ENCODE data around the gene ALKBH4.

Gene ALKBH4

DNA sequence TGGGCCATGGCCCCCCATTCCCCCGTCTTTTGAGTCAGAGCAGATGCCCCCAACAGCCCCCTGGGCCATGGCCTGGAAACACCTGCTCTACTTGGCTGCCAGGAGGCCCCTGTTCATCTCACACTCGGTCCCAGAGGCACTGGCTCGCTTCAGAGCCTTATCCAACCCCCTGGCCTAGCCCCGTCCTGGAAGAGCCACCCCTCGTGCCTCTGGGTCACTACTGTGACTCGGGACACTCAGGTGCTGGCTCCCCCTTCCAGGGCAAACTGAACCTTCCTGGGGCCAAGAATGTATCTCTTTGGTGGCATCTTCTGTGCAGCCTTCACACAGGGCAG, 7.1 kb upstream of the ALKBH4 start:
- TF ChIP-seq, protein P1, sequence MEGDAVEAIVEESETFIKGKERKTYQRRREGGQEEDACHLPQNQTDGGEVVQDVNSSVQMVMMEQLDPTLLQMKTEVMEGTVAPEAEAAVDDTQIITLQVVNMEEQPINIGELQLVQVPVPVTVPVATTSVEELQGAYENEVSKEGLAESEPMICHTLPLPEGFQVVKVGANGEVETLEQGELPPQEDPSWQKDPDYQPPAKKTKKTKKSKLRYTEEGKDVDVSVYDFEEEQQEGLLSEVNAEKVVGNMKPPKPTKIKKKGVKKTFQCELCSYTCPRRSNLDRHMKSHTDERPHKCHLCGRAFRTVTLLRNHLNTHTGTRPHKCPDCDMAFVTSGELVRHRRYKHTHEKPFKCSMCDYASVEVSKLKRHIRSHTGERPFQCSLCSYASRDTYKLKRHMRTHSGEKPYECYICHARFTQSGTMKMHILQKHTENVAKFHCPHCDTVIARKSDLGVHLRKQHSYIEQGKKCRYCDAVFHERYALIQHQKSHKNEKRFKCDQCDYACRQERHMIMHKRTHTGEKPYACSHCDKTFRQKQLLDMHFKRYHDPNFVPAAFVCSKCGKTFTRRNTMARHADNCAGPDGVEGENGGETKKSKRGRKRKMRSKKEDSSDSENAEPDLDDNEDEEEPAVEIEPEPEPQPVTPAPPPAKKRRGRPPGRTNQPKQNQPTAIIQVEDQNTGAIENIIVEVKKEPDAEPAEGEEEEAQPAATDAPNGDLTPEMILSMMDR (conservative IDR thresholded peaks at IDR 0.05; ENCODE audit: control insufficient read depth, insufficient read depth, low read depth, low read length) = no peak
- H3K4me3 ChIP-seq (ENCODE audit: control insufficient read depth, low read depth, low read length) = no peak overlapping the region
- DNase-seq (ENCODE audit: low read depth) = no peak

DNA sequence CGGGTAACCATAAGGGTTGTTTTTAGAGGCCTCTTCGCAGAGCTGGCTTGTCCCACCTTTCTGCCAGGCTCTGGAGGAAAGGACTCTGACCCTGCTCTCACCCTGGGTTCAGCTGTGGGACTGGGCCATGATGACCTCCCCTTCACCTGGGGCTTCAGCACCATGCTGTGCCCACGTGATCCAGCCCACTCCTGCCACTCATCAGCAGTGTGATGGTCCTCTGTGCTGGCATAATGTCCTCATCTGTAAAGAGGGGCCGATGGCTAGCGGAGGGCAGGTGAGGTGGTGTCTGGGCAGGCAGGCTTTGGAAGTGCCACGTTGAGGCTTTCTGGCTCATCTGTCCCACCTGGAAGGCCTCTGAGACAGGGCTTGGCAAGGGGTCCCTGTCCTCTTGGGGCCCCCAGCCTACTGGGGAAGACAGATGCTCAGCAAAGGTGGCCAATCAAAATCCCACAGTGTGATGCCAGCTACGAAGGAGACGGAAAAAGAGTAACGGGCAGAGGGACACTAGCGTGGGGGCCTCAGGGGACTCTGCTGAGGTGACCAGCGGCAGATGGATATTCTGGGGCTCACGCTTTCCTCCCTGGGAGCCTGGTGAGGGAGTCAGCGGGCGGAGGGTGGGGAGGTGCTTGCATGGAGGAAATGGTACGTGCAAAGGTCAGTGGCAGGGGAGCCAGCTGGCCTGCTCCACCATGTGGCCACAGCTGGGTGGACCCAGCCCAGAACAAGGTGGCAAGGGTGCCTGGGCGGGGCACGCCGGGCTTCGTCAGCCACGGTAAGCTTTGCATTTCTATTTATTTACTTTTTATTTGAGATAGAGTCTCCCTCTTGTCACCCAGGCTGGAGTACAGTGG, 5.5 kb upstream of the ALKBH4 start:
- H3K4me3 ChIP-seq (ENCODE audit: control insufficient read depth, low read depth, low read length) = no peak overlapping the region
- no peak for DNase-seq (ENCODE audit: low read depth)
- TF ChIP-seq, protein P1 (conservative IDR thresholded peaks at IDR 0.05; ENCODE audit: control insufficient read depth, insufficient read depth, low read depth, low read length) = no peak

DNA sequence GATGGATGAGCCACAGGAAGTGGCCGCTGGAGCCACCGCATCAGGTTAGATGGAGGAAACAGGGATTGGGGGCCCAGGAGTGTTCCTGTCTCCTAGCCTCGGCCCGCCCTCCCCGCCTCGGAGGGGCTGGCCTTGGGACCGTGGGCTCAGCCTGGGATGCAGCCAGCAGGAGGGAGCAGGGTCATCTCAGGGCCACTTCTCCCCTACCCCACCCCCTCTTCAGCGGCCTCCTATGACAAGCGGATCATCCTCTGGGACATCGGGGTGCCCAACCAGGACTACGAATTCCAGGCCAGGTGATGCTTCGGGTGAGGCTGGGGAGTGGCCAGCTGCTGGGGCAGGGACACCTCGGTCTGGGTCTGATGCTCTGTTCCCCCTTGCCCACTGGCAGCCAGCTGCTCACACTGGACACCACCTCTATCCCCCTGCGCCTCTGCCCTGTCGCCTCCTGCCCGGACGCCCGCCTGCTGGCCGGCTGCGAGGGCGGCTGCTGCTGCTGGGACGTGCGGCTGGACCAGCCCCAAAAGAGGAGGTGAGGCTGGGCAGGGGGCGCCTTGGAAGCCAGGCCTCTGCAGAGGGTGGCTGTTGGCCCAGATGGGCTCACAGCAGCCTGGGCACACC, 4.8 kb upstream of the ALKBH4 start:
- no peak for DNase-seq (ENCODE audit: low read depth)
- TF ChIP-seq, protein P1 (conservative IDR thresholded peaks at IDR 0.05; ENCODE audit: control insufficient read depth, insufficient read depth, low read depth, low read length) = no peak
- no peak overlapping the region for H3K4me3 ChIP-seq (ENCODE audit: control insufficient read depth, low read depth, low read length)

DNA sequence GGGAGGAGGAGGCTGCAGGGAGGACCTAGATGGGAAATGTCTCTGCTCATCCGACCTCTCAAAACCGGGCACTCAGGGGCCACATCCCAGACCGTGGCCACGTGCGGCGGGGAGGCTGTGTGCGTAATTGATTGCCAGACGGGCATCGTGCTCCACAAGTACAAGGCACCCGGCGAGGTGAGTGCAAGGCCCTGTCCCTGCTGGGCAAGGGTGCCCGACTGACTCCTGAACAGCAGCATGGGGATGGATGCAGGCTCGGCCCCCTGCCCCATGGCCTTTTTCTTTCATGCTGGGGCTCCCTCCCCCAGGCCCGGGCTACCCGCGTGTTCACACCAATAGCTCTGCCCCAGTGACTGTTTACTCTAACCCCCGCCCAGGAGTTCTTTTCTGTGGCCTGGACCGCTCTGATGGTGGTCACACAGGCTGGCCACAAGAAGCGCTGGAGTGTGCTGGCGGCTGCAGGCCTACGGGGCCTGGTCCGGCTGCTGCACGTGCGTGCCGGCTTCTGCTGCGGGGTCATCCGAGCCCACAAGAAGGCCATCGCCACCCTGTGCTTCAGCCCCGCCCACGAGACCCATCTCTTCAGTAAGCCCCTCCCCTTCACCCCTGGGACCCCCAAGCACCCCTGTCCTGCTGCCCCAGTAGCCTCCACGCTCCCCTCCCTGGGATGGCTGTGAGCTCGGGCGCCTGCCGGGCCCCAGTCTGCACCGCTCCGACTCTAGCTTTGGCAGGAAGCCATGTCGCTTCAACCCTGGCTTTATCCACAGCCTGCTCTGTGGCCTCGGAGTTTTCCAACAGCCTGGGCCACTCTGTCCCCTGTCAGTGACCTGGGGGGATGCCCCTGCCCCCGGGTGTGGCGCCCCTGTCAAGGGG, 4.1 kb upstream of the ALKBH4 start:
- no peak for DNase-seq (ENCODE audit: low read depth)
- H3K4me3 ChIP-seq (ENCODE audit: control insufficient read depth, low read depth, low read length) = no peak overlapping the region
- TF ChIP-seq, protein P1 (conservative IDR thresholded peaks at IDR 0.05; ENCODE audit: control insufficient read depth, insufficient read depth, low read depth, low read length) = no peak

DNA sequence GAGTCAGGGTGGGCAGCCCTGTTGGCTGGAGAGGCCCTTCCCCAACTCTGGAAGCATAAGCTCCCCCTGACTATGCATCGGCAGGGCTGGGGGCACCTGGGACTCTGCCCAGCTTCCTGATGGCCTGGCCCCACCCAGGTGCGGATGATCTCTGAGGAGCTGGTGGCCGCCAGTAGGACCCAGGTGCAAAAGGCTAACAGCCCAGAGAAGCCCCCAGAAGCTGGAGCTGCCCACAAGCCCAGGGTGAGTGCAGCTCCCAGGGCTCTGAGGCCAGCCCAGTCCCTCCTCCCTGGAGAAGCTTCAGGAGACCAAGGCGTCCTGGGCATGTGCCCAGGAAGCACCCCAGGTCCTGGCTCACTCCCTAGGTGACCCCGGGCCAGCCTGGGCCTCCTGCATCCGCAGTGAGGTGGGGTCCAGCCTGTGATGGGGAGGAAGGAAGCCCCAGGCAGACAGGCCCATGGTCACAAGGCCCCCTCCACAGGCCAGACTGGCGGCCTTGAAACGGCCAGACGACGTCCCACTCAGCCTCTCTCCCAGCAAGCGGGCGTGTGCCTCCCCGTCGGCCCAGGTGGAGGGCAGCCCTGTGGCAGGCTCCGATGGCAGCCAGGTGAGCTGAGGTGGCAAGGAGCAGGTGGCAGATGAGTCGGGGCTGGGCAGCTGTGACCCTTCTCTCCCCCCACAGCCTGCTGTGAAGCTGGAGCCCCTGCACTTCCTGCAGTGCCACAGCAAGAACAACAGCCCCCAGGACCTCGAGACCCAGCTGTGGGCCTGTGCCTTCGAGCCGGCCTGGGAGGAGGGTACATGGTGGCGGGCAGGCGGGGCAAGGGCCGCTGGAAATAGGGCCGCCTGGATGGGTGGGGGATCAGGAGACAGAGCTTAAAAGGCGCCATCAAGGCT, 3.2 kb upstream of the ALKBH4 start:
- no peak for DNase-seq (ENCODE audit: low read depth)
- TF ChIP-seq, protein P1 (conservative IDR thresholded peaks at IDR 0.05; ENCODE audit: control insufficient read depth, insufficient read depth, low read depth, low read length) = no peak
- H3K4me3 ChIP-seq (ENCODE audit: control insufficient read depth, low read depth, low read length) = no peak overlapping the region

DNA sequence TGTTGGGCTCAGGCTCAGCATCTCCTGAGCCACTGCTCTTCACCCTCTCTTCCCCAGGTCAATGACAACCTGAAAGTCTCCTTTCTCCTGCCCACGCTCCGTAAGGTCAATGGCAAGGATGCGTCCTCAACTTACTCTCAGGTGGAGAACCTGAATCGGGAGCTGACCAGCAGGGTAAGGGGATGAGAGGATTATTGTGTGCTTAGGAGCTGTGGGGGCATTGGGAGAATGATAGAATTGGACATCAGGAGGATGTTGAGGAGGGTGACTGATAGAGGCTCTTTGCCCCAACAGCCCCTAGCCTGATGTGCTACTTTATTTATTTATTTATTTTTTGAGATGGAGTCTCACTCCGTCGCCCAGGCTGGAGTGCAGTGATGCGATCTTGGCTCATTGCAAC, 1.4 kb upstream of the ALKBH4 start:
- no peak for DNase-seq (ENCODE audit: low read depth)
- TF ChIP-seq, protein P1 (conservative IDR thresholded peaks at IDR 0.05; ENCODE audit: control insufficient read depth, insufficient read depth, low read depth, low read length) = no peak
- H3K4me3 ChIP-seq (ENCODE audit: control insufficient read depth, low read depth, low read length) = no peak overlapping the region
